Bronchial epithelial cell (primary cell): ENCODE data around the gene MDGA2. TPM values are rescaled to one million over a fixed set of nuclear protein-coding genes. Genes with fewer than 3 reads are reported as not detected.
A peak's percentile ranks its signal among the peaks of the same experiment; 100 is the strongest.

ENCODE experiments used
- DNase-seq: peaks from one replicate; pipeline ENCODE4 v3.0.0-alpha.2; 2010; ENCODE audit warnings: low read depth
- FAIRE-seq: peaks from 2 replicates; lab custom pipeline; 2011; peaks lifted over from hg19 to GRCh38; lab: Jason Lieb, UNC
- H3K27me3 ChIP-seq: 2 replicates; pipeline ENCODE4 v1.5.1; 2011; ENCODE audit warnings: low read length; ENCODE audit not compliant: control insufficient read depth, insufficient read depth
- H3K36me3 ChIP-seq: 2 replicates; pipeline ENCODE4 v1.5.1; 2011; ENCODE audit warnings: low read length; ENCODE audit not compliant: control insufficient read depth, insufficient read depth
- H3K4me3 ChIP-seq: 2 replicates; pipeline ENCODE4 v1.5.1; 2011; ENCODE audit warnings: mild to moderate bottlenecking, low read depth, low read length, control low read depth
- CTCF ChIP-seq: IDR thresholded peaks from 2 replicates; pipeline ENCODE4 v1.5.1; 2011; ENCODE audit warnings: mild to moderate bottlenecking, moderate library complexity, low read length, control low read depth, inconsistent platforms; ENCODE audit not compliant: insufficient read depth, severe bottlenecking
- total RNA-seq: library from RNA; depleted of rRNA; stranded (reverse); fragments of >200 nt; gene quantifications from 2 replicates; pipeline ENCODE4 v1.2.1, GENCODE V29; 2014

MDGA2 gene
- total RNA-seq, 1 donor from 2014 or later = not detected

GRCh38 chr14:47270715-47271114 is 404.7 kb downstream of the MDGA2 start:
- DNase-seq (no peak), FAIRE-seq (no peak)
- Histone ChIP-seq H3K36me3 (no peaks in the 10 kb centered on the region), H3K4me3 (no peak overlapping the region), H3K27me3 (no peaks in the 10 kb centered on the region)
- no peak for TF ChIP-seq CTCF

DNA sequence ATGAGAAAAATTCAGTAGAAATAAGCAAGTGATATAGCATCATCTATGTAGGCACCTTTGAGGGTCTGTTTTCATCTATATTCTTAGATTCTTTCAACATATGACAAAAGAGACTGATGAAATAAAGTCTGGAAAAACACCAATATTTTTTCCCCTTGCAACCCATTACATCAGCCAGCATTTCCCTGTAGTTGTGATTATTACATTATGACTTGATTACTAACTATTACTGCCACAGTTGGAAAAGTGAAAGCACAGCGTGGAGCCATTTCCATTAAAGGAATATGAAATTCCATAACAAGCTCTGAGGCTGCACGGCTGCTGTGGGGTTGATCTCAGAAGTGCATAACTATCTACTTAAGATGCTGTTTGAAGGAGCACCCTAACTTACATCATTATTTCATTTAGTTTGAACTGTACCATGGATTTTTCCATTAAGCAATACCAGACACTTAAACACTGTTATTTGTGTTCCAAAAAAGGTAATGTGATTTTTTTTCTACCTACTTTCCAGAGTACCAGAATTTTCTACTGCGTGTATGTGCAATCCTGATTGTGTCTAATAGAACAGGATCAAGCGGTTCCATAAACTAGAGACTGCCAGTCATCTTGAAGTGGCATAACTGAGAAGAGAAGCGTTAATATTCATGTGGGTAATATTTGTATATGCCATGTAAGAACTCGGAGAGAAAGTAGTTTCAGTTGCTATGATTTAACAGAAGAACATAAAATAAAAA is 405.5 kb downstream of the MDGA2 start:
- no peak for FAIRE-seq
- no peak for TF ChIP-seq CTCF
- H3K27me3 ChIP-seq = no peaks in the 10 kb centered on the region

DNA sequence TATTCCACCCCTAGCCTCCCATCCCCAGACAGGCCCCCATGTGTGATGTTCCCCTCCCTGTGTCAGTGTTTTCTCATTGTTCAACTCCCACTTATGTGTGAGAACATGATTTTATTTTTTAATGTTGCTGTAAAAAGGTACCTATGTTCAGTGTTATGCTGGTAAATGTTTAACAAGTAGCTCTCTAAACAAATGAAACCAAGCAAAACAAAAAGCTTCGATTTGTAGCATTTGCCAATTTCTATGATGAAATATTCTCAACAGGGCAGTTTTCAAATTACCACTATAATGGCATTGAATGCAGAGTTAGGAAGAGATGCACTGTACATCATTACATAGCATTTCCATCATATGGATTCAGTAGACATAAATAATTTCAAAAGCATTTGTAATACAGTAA is 410.6 kb downstream of the MDGA2 start:
- no peak for TF ChIP-seq CTCF

More for the DNA sequence above, 405.5 kb downstream of the MDGA2 start:
- Histone ChIP-seq H3K4me3 (no peak overlapping the region), H3K36me3 (no peaks in the 10 kb centered on the region)
- DNase-seq = no peak

DNA sequence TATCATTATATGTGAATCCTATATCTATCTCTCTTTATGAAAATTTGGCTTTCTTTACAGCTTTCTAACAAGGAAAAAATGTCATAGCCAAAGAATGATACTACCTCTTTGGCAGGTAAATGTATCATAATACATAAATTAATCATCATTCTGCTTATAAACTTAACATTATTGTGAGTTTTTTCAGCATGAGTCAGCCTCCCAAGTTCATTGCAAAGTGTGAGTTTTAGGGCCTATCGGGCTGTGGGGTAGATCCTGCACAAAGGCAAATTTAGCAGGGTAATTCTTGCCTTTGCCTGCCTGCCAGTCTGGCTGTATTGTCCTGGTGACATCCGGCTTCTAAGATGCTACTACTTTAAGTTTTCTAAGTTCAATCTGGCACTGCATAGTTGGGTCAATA is 412.6 kb downstream of the MDGA2 start:
- Histone ChIP-seq H3K4me3 (no peak overlapping the region), H3K27me3 (no peaks in the 10 kb centered on the region), H3K36me3 (no peaks in the 10 kb centered on the region)
- peak; percentile 56 for DNase-seq
- TF ChIP-seq CTCF = no peak
- no peak for FAIRE-seq

More for the DNA sequence above, 410.6 kb downstream of the MDGA2 start:
- Histone ChIP-seq H3K27me3 (no peaks in the 10 kb centered on the region), H3K36me3 (no peaks in the 10 kb centered on the region), H3K4me3 (no peak overlapping the region)
- FAIRE-seq (no peak), DNase-seq (no peak)

DNA sequence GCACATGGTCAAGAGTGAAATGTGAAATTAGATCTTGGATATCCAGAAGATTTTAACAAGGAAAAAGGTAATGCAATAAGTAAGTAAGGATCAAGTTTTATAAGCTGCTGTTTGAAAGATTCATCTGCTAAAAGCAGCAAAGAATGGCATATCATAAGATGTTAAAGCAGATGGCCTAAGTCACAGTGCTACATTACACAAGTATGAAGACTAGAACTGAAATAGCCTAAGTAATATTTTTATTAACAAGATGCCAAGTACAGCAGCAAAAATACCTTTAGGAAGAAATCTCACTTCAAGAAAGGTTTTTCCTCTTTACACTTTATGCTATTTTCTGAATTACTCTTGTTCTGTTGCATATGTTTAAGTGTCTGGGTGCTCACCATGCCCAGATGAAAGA is 414.1 kb downstream of the MDGA2 start:
- Histone ChIP-seq H3K4me3 (no peak overlapping the region), H3K36me3 (no peaks in the 10 kb centered on the region), H3K27me3 (no peaks in the 10 kb centered on the region)
- no peak for FAIRE-seq
- no peak for DNase-seq
- TF ChIP-seq CTCF = no peak

- no peak for TF ChIP-seq CTCF
- Histone ChIP-seq H3K36me3 (no peaks in the 10 kb centered on the region), H3K27me3 (no peaks in the 10 kb centered on the region), H3K4me3 (no peak overlapping the region)
- DNase-seq = no peak
- FAIRE-seq = no peak
Observed at GRCh38 chr14:47259796-47260195, 415.6 kb downstream of the MDGA2 start.
